ENCODE results near the gene RAD54L. TPM values are rescaled to one million over a fixed set of nuclear protein-coding genes. Genes with fewer than 3 reads are reported as not detected.

The RAD54L gene
- total and polyA plus RNA-seq, 2 donors from 2014 or later = 1.2 to 1.7 TPM

- peaks cover 4 to 10% (median 9%) of the 10 kb centered on the region in 3 donors for H3K36me3 ChIP-seq (ENCODE audit: control insufficient read depth in 2 of 3, insufficient read depth in 3 of 3, low read length in 3 of 3)
- TF ChIP-seq CTCF (IDR thresholded peaks at IDR 0.05; ENCODE audit: borderline replicate concordance, extremely low read depth, insufficient read depth) = no peak
- H3K4me1 ChIP-seq (ENCODE audit: control insufficient read depth in 2 of 3, insufficient read depth in 2 of 3, low read depth in 1 of 3, low read length in 3 of 3) = peaks cover 0 to 15% (median 5%) of the 10 kb centered on the region in 3 donors
- FAIRE-seq = no peak
- H3K9ac ChIP-seq (ENCODE audit: low read length in 3 of 3) = no peak overlapping the region
- H3K9me3 ChIP-seq (ENCODE audit: control insufficient read depth in 2 of 3, insufficient read depth in 1 of 3, low read length in 3 of 3) = no peaks in the 10 kb centered on the region
- intact Hi-C loops (cut with DNase I) = no loop called here
- no peak for DNase-seq
- H3K27me3 ChIP-seq (ENCODE audit: control insufficient read depth, insufficient read depth, low read length) = no peaks in the 10 kb centered on the region
- H3K27ac ChIP-seq (ENCODE audit: low read depth in 2 of 2, low read length in 2 of 2) = no peak overlapping the region
- no peak overlapping the region for H3K4me3 ChIP-seq (ENCODE audit: low read length in 3 of 3)
Measured at GRCh38 chr1:46306159-46306530, 58.6 kb downstream of the RAD54L start.

GRCh38 chr1:46309401-46310159 is 62.0 kb downstream of the RAD54L start:
- Histone ChIP-seq H3K9me3 (ENCODE audit: control insufficient read depth in 2 of 3, insufficient read depth in 1 of 3, low read length in 3 of 3) (no peaks in the 10 kb centered on the region), H3K9ac (ENCODE audit: low read length in 3 of 3) (no peak overlapping the region), H3K27ac (ENCODE audit: low read depth in 2 of 2, low read length in 2 of 2) (no peak overlapping the region), H3K4me3 (ENCODE audit: low read length in 3 of 3) (no peak overlapping the region), H3K4me1 (ENCODE audit: control insufficient read depth in 2 of 3, insufficient read depth in 2 of 3, low read depth in 1 of 3, low read length in 3 of 3) (peaks cover 0 to 9% (median 2%) of the 10 kb centered on the region in 3 donors), H3K36me3 (ENCODE audit: control insufficient read depth in 2 of 3, insufficient read depth in 3 of 3, low read length in 3 of 3) (peaks cover 8 to 25% (median 18%) of the 10 kb centered on the region in 3 donors), H3K27me3 (ENCODE audit: control insufficient read depth, insufficient read depth, low read length) (no peaks in the 10 kb centered on the region)
- intact Hi-C loops (cut with DNase I) = no loop called here
- no peak for DNase-seq
- no peak for FAIRE-seq
- TF ChIP-seq CTCF (IDR thresholded peaks at IDR 0.05; ENCODE audit: borderline replicate concordance, extremely low read depth, insufficient read depth) = no peak

- FAIRE-seq (no peak), DNase-seq (no peak)
- Histone ChIP-seq H3K9me3 (ENCODE audit: control insufficient read depth in 2 of 3, insufficient read depth in 1 of 3, low read length in 3 of 3) (no peaks in the 10 kb centered on the region), H3K4me1 (ENCODE audit: control insufficient read depth in 2 of 3, insufficient read depth in 2 of 3, low read depth in 1 of 3, low read length in 3 of 3) (peaks cover 0 to 7% (median 2%) of the 10 kb centered on the region in 3 donors), H3K36me3 (ENCODE audit: control insufficient read depth in 2 of 3, insufficient read depth in 3 of 3, low read length in 3 of 3) (peaks cover 8 to 29% (median 18%) of the 10 kb centered on the region in 3 donors), H3K9ac (ENCODE audit: low read length in 3 of 3) (no peak overlapping the region), H3K27me3 (ENCODE audit: control insufficient read depth, insufficient read depth, low read length) (no peaks in the 10 kb centered on the region), H3K4me3 (ENCODE audit: low read length in 3 of 3) (no peak overlapping the region), H3K27ac (ENCODE audit: low read depth in 2 of 2, low read length in 2 of 2) (no peak overlapping the region)
- intact Hi-C loops (cut with DNase I) = no loop called here
- no peak for TF ChIP-seq CTCF (IDR thresholded peaks at IDR 0.05; ENCODE audit: borderline replicate concordance, extremely low read depth, insufficient read depth)
Measured at GRCh38 chr1:46310321-46310720, 62.8 kb downstream of the RAD54L start.
